A549 (cell line): ENCODE results near the gene SUPT20HL2. TPM values are rescaled to one million over a fixed set of nuclear protein-coding genes. Genes with fewer than 3 reads are reported as not detected.

Source experiments
- ATAC-seq, 2 experiments: fragments of 200-7000 bp in 1 of 2; fragments of >200 bp in 1 of 2; cut with Nextera tagmentation in 1 of 2; cut with Tn5 transposase in 1 of 2; 3 replicates each; pipeline versions ENCODE4 v1.8.0 to v1.9.1; 2018 to 2020; ENCODE audit warnings: mild to moderate bottlenecking in 1 of 2, moderate library complexity in 1 of 2
- CTCF ChIA-PET: fragments of 300-600 bp; sonication (Branson Sonifier 250); formaldehyde crosslinking; extraction: SDS; loops from one replicate; lab custom pipeline; 2021; ENCODE audit warnings: antibody characterized with exemption, inconsistent platforms; lab: Yijun Ruan, JAX
- POLR2A ChIA-PET: fragments of 350-600 bp; formaldehyde crosslinking; extraction: SDS; loops from one replicate; lab custom pipeline; 2021; ENCODE audit warnings: antibody characterized with exemption, inconsistent platforms; lab: Yijun Ruan, JAX
- DNase-seq, 2 experiments: peaks; one replicate each; pipeline versions ENCODE4 v3.0.0 to v3.0.0-alpha.2; 2011 to 2016; ENCODE audit warnings: low read depth in 1 of 2, low spot score in 1 of 2
- FAIRE-seq: peaks from 2 replicates; lab custom pipeline; 2011; peaks lifted over from hg19 to GRCh38; lab: Jason Lieb, UNC
- H3K27ac ChIP-seq, 2 experiments: fragments of >200 bp; sonication (Bioruptor Twin); formaldehyde crosslinking; 3 replicates each; pipeline ENCODE4 v1.5.1; 2016 to 2017
- H3K4me1 ChIP-seq: fragments of >200 bp; sonication (Bioruptor Twin); formaldehyde crosslinking; 3 replicates; pipeline ENCODE4 v1.6.1; 2016
- H3K4me2 ChIP-seq: fragments of >200 bp; sonication (Bioruptor Twin); formaldehyde crosslinking; 3 replicates; pipeline ENCODE4 v1.6.1; 2016
- H3K4me3 ChIP-seq: fragments of >200 bp; sonication (Bioruptor Twin); formaldehyde crosslinking; 3 replicates; pipeline ENCODE4 v1.5.1; 2016
- H3K9me3 ChIP-seq: fragments of >200 bp; sonication (Bioruptor Twin); formaldehyde crosslinking; 3 replicates; pipeline ENCODE4 v1.6.1; 2016
- CEBPB ChIP-seq, 2 experiments: fragments of >200 bp in 1 of 2; sonication (Bioruptor Twin) in 1 of 2; formaldehyde crosslinking in 1 of 2; IDR thresholded peaks; 2 replicates each; pipeline ENCODE4 v1.6.1; 2012 to 2016
- CHD2 ChIP-seq: fragments of 150-350 bp; IDR thresholded peaks from 2 replicates; pipeline ENCODE4 v1.6.1; 2014; ENCODE audit warnings: low read length; ENCODE audit not compliant: partially characterized antibody
- EHF ChIP-seq: fragments of 250-450 bp; sonication (Bioruptor Pico); IDR thresholded peaks from 2 replicates; pipeline ENCODE4 v1.5.0; 2020; ENCODE audit warnings: mild to moderate bottlenecking
- FOSL2 ChIP-seq, 2 experiments: fragments of 450-650 bp in 1 of 2; fragments of >200 bp in 1 of 2; sonication (Bioruptor Twin) in 1 of 2; formaldehyde crosslinking; IDR thresholded peaks; 2 replicates each; pipeline versions ENCODE4 v1.5.0 to v1.6.1; 2016 to 2020; ENCODE audit warnings: mild to moderate bottlenecking in 1 of 2, moderate library complexity in 1 of 2
- FOXS1 ChIP-seq: fragments of 250-450 bp; sonication (Bioruptor Pico); IDR thresholded peaks from 2 replicates; pipeline ENCODE4 v1.5.0; 2020; ENCODE audit warnings: mild to moderate bottlenecking, moderate library complexity
- GATA3 ChIP-seq: IDR thresholded peaks from 2 replicates; pipeline ENCODE4 v1.6.1; 2012; ENCODE audit warnings: borderline replicate concordance
- HDAC2 ChIP-seq: fragments of 200-600 bp; sonication (generic); IDR thresholded peaks from 2 replicates; pipeline ENCODE4 v1.6.1; 2016
- HOXA7 ChIP-seq: fragments of 250-450 bp; sonication (Bioruptor Pico); IDR thresholded peaks from 2 replicates; pipeline ENCODE4 v1.5.0; 2020; ENCODE audit warnings: mild to moderate bottlenecking, moderate library complexity
- HOXB5 ChIP-seq: fragments of 250-450 bp; sonication (Bioruptor Pico); IDR thresholded peaks from 2 replicates; pipeline ENCODE4 v1.5.0; 2020; ENCODE audit warnings: mild to moderate bottlenecking, moderate library complexity
- JUNB ChIP-seq: fragments of >200 bp; sonication (Bioruptor Twin); formaldehyde crosslinking; IDR thresholded peaks from 2 replicates; pipeline ENCODE4 v1.6.1; 2016
- MAZ ChIP-seq: fragments of 150-350 bp; IDR thresholded peaks from 2 replicates; pipeline ENCODE4 v1.6.1; 2014; ENCODE audit warnings: antibody characterized with exemption, low read depth, low read length, borderline replicate concordance
- MYC ChIP-seq: IDR thresholded peaks from 2 replicates; pipeline ENCODE4 v1.6.1; 2012; ENCODE audit warnings: mild to moderate bottlenecking, inconsistent platforms, low read length, improper control_type of control experiment, borderline replicate concordance
- NPAS2 ChIP-seq: fragments of 250-450 bp; sonication (Bioruptor Pico); IDR thresholded peaks from 2 replicates; pipeline ENCODE4 v1.8.0; 2022; ENCODE audit warnings: mild to moderate bottlenecking, moderate library complexity, borderline replicate concordance
- RARB ChIP-seq: fragments of 250-450 bp; sonication (Bioruptor Pico); IDR thresholded peaks from 2 replicates; pipeline ENCODE4 v1.8.0; 2021; ENCODE audit warnings: mild to moderate bottlenecking, moderate library complexity
- REST ChIP-seq: fragments of 200-600 bp; sonication (generic); IDR thresholded peaks from 2 replicates; pipeline ENCODE4 v1.6.1; 2016; ENCODE audit warnings: antibody characterized with exemption, mild to moderate bottlenecking, moderate library complexity
- RFX5 ChIP-seq: fragments of 450-650 bp; IDR thresholded peaks from 2 replicates; pipeline ENCODE4 v1.7.1; 2014; ENCODE audit warnings: antibody characterized with exemption, mild to moderate bottlenecking, moderate library complexity
- ZSCAN20 ChIP-seq: fragments of 250-450 bp; sonication (Bioruptor Pico); IDR thresholded peaks from 2 replicates; pipeline ENCODE4 v1.8.0; 2022; ENCODE audit warnings: mild to moderate bottlenecking, moderate library complexity
- WGBS: methylation state at CpG from one replicate; pipeline ENCODE4 v1.1.6; 2017; ENCODE audit errors: missing lambda C conversion rate; 5-methylcytosine and 5-hydroxymethylcytosine counted together
- polyA plus RNA-seq, 4 experiments: library from polyadenylated mRNA; depleted of rRNA in 3 of 4; stranded (reverse); fragments of >200 nt; fragmentation: RNase III in 1 of 4; extraction: RNeasy Plus Mini Kit Qiagen cat#74134 plus additional on column Dnase treatment in 1 of 4; gene quantifications; 2 replicates in 3 of 4; 3 replicates in 1 of 4; pipeline ENCODE4 v1.2.3, GENCODE V29; 2011 to 2017
- TF ChIP-seq, protein P1 (sequence below): fragments of 450-650 bp; IDR thresholded peaks from 2 replicates; pipeline ENCODE4 v1.6.1; 2014; ENCODE audit warnings: antibody characterized with exemption
- TF ChIP-seq, protein P2 (sequence below): fragments of 250-450 bp; sonication (Bioruptor Pico); IDR thresholded peaks from 2 replicates; pipeline ENCODE4 v1.5.0; 2020; ENCODE audit warnings: low read depth, mild to moderate bottlenecking, moderate library complexity
- TF ChIP-seq, protein P3 (sequence below): IDR thresholded peaks from 2 replicates; pipeline ENCODE4 v1.6.1; 2012; ENCODE audit warnings: low read depth, borderline replicate concordance
- TF ChIP-seq, protein P4 (sequence below): IDR thresholded peaks from 2 replicates; pipeline ENCODE4 v1.6.1; 2012
- TF ChIP-seq, protein P5 (sequence below): IDR thresholded peaks from 2 replicates; pipeline ENCODE4 v1.6.1; 2012
- TF ChIP-seq, protein P6 (sequence below): fragments of >200 bp; sonication (Bioruptor Twin); formaldehyde crosslinking; IDR thresholded peaks from 3 replicates; pipeline ENCODE4 v1.6.1; 2016

The SUPT20HL2 gene
- polyA plus RNA-seq, 2 of the 4 experiments (the other 2 are of a cell fraction) = not detected

GRCh38 chrX:24343719-24344118, 29.9 kb upstream of the SUPT20HL2 start:
- no peak for FAIRE-seq
- Histone ChIP-seq H3K4me2 (no peak overlapping the region), H3K27ac (no peak overlapping the region), H3K4me1 (no peaks in the 10 kb centered on the region), H3K9me3 (no peaks in the 10 kb centered on the region), H3K4me3 (no peak overlapping the region)
- DNase-seq = no peak
- WGBS = 68% methylated on average over 9 of the region's 9 CpGs
- ChIA-PET POLR2A (no interaction called here), CTCF (no interaction called here)
- TF ChIP-seq MAZ (no peak), JUNB (no peak), CEBPB (IDR thresholded peaks at IDR 0.05) (no peak), HOXB5 (CRISPR knock-in tag) (no peak), CHD2 (no peak), HDAC2 (no peak), GATA3 (no peak), ZSCAN20 (CRISPR knock-in tag) (no peak), REST (no peak)
- TF ChIP-seq, protein P1, sequence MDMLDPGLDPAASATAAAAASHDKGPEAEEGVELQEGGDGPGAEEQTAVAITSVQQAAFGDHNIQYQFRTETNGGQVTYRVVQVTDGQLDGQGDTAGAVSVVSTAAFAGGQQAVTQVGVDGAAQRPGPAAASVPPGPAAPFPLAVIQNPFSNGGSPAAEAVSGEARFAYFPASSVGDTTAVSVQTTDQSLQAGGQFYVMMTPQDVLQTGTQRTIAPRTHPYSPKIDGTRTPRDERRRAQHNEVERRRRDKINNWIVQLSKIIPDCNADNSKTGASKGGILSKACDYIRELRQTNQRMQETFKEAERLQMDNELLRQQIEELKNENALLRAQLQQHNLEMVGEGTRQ = no peak
- TF ChIP-seq, protein P2, sequence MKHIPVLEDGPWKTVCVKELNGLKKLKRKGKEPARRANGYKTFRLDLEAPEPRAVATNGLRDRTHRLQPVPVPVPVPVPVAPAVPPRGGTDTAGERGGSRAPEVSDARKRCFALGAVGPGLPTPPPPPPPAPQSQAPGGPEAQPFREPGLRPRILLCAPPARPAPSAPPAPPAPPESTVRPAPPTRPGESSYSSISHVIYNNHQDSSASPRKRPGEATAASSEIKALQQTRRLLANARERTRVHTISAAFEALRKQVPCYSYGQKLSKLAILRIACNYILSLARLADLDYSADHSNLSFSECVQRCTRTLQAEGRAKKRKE = no peak
- TF ChIP-seq, protein P3, sequence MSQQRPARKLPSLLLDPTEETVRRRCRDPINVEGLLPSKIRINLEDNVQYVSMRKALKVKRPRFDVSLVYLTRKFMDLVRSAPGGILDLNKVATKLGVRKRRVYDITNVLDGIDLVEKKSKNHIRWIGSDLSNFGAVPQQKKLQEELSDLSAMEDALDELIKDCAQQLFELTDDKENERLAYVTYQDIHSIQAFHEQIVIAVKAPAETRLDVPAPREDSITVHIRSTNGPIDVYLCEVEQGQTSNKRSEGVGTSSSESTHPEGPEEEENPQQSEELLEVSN = no peak
- no peak for ATAC-seq

DNA sequence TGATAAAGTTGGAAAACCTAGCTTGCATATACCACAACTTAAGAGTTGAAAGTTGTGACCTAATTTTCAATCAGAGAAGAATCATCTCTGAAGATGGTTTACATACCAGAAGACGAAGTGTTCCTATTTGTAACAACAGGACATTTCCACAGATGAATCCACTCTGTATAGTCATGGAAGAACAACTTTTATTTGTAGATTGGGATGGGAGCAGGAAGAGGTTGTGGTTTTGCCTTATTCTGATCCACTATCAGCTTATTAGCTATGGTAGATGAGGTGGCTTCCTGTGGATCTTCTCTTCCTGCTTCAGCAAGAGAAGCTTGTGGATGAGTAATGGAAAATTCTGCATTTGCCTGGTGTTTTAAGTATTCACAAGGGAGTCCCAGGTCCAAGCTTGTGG, 27.9 kb upstream of the SUPT20HL2 start:
- ChIA-PET CTCF (no interaction called here), POLR2A (no interaction called here)
- WGBS = 50% methylated on average over 1 of the region's 1 CpG
- DNase-seq (no peak), ATAC-seq (no peak), FAIRE-seq (no peak)
- Histone ChIP-seq H3K4me1 (no peaks in the 10 kb centered on the region), H3K4me2 (no peak overlapping the region), H3K9me3 (no peaks in the 10 kb centered on the region), H3K4me3 (no peak overlapping the region), H3K27ac (no peak overlapping the region)
- no peak for TF ChIP-seq HDAC2

DNA sequence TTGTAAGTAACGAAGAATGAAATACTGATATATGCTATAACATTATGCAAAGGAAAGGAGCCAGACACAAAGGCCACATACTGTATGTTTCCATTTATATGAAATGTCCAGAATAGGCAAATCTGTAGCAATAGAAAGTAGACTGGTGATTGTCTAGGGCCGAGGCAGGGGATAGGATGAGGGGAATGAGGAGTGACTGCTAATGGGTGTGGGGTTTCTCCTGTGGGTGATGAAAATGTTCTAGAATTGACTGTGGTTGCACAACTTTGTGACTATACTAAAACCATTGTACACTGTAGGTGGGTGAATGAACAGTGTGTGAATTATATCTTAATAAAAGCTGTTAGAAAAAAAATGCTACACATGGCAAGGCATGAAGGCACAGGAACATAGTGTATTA, 26.6 kb upstream of the SUPT20HL2 start:
- WGBS = 46% methylated on average over 2 of the region's 2 CpGs
- ATAC-seq (no peak), FAIRE-seq (no peak), DNase-seq (no peak)
- no peak overlapping the region for H3K4me2 ChIP-seq
- POLR2A ChIA-PET = no interaction called here
- CTCF ChIA-PET = no interaction called here
- no peaks in the 10 kb centered on the region for H3K9me3 ChIP-seq
- H3K4me1 ChIP-seq = no peaks in the 10 kb centered on the region
- TF ChIP-seq, protein P1 = no peak
- TF ChIP-seq RARB (CRISPR knock-in tag) (no peak), FOSL2 (IDR thresholded peaks at IDR 0.05) (no peak), FOSL2 (CRISPR knock-in tag; IDR thresholded peaks at IDR 0.05) (no peak), EHF (CRISPR knock-in tag) (no peak), HOXA7 (no peak), MYC (no peak), FOXS1 (CRISPR knock-in tag) (no peak), NPAS2 (CRISPR knock-in tag) (no peak), RFX5 (no peak), CEBPB (IDR thresholded peaks at IDR 0.05) (no peak)
- TF ChIP-seq, protein P4, sequence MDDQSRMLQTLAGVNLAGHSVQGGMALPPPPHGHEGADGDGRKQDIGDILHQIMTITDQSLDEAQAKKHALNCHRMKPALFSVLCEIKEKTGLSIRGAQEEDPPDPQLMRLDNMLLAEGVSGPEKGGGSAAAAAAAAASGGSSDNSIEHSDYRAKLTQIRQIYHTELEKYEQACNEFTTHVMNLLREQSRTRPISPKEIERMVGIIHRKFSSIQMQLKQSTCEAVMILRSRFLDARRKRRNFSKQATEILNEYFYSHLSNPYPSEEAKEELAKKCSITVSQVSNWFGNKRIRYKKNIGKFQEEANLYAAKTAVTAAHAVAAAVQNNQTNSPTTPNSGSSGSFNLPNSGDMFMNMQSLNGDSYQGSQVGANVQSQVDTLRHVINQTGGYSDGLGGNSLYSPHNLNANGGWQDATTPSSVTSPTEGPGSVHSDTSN = no peak
- TF ChIP-seq, protein P5, sequence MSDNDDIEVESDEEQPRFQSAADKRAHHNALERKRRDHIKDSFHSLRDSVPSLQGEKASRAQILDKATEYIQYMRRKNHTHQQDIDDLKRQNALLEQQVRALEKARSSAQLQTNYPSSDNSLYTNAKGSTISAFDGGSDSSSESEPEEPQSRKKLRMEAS = no peak
- TF ChIP-seq, protein P6, sequence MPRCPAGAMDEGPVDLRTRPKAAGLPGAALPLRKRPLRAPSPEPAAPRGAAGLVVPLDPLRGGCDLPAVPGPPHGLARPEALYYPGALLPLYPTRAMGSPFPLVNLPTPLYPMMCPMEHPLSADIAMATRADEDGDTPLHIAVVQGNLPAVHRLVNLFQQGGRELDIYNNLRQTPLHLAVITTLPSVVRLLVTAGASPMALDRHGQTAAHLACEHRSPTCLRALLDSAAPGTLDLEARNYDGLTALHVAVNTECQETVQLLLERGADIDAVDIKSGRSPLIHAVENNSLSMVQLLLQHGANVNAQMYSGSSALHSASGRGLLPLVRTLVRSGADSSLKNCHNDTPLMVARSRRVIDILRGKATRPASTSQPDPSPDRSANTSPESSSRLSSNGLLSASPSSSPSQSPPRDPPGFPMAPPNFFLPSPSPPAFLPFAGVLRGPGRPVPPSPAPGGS = no peak
- H3K4me3 ChIP-seq = no peak overlapping the region
- no peak overlapping the region for H3K27ac ChIP-seq
